NCI-H2196 (cell line): Measurements from ENCODE around the gene GLI1.
"Not testable (repeated sequence)": the region's sequence is repeated elsewhere in the genome, so short reads cannot be mapped to it uniquely, and the experiment has no call there.

Experiments used
- DNase-seq: peaks from one replicate; lab custom pipeline; 2025; ENCODE audit not compliant: unreplicated experiment; lab: John Stamatoyannopoulos, UW

Gene GLI1

GRCh38 chr12:57496822-57497221 lies 37.2 kb downstream of the GLI1 start:
- no peak for DNase-seq

GRCh38 chr12:57497223-57498131 lies 37.9 kb downstream of the GLI1 start:
- DNase-seq, result no peak

- no peak for DNase-seq
Measured at GRCh38 chr12:57498132-57498502, 38.5 kb downstream of the GLI1 start.

- no peak for DNase-seq
Measured at GRCh38 chr12:57498571-57498970, 39.0 kb downstream of the GLI1 start.

- DNase-seq, result no peak
Measured at GRCh38 chr12:57500213-57500612, 40.6 kb downstream of the GLI1 start.

- DNase-seq, result not testable (repeated sequence)
Measured at GRCh38 chr12:57502311-57502969, 42.9 kb downstream of the GLI1 start.

GRCh38 chr12:57506541-57506940 lies 47.0 kb downstream of the GLI1 start:
- not testable (repeated sequence) for DNase-seq

GRCh38 chr12:57507796-57508195 lies 48.2 kb downstream of the GLI1 start:
- not testable (repeated sequence) for DNase-seq

GRCh38 chr12:57511161-57511560 lies 51.6 kb downstream of the GLI1 start:
- DNase-seq, result no peak

- no peak for DNase-seq
Measured at GRCh38 chr12:57511588-57512325, 52.2 kb downstream of the GLI1 start.

GRCh38 chr12:57512665-57513064 lies 53.1 kb downstream of the GLI1 start:
- DNase-seq, result no peak

- DNase-seq, result no peak
Measured at GRCh38 chr12:57513266-57513665, 53.7 kb downstream of the GLI1 start.

- not testable (repeated sequence) for DNase-seq
Measured at GRCh38 chr12:57513677-57514076, 54.1 kb downstream of the GLI1 start.

- DNase-seq, result not testable (repeated sequence)
Measured at GRCh38 chr12:57514246-57514645, 54.7 kb downstream of the GLI1 start.

- peak; percentile 58 for DNase-seq
Measured at GRCh38 chr12:57514720-57515407, 55.3 kb downstream of the GLI1 start.

GRCh38 chr12:57515408-57515933 lies 55.9 kb downstream of the GLI1 start:
- no peak for DNase-seq

GRCh38 chr12:57515934-57516541 lies 56.5 kb downstream of the GLI1 start:
- no peak for DNase-seq

GRCh38 chr12:57516617-57517153 lies 57.1 kb downstream of the GLI1 start:
- no peak for DNase-seq

- no peak for DNase-seq
Measured at GRCh38 chr12:57517187-57517586, 57.6 kb downstream of the GLI1 start.

- DNase-seq, result not testable (repeated sequence)
Measured at GRCh38 chr12:57517718-57518117, 58.1 kb downstream of the GLI1 start.
